GM21360 (cell line): ENCODE data around the gene GYS1.
"Not testable (repeated sequence)": the region's sequence is repeated elsewhere in the genome, so short reads cannot be mapped to it uniquely, and the experiment has no call there.

Experiments used
- ATAC-seq: cut with Tn5 transposase; IDR thresholded peaks from one replicate; pipeline ENCODE4 v1.9.1; 2021; ENCODE audit warnings: mild to moderate bottlenecking, moderate library complexity; ENCODE audit not compliant: unreplicated experiment

Gene GYS1

GRCh38 chr19:48947258-48947542, 45.9 kb downstream of the GYS1 start:
- ATAC-seq = no peak

GRCh38 chr19:48946463-48947257, 46.4 kb downstream of the GYS1 start:
- ATAC-seq = no peak

GRCh38 chr19:48945817-48946216, 47.3 kb downstream of the GYS1 start:
- no peak for ATAC-seq

GRCh38 chr19:48945415-48945814, 47.7 kb downstream of the GYS1 start:
- no peak for ATAC-seq

DNA sequence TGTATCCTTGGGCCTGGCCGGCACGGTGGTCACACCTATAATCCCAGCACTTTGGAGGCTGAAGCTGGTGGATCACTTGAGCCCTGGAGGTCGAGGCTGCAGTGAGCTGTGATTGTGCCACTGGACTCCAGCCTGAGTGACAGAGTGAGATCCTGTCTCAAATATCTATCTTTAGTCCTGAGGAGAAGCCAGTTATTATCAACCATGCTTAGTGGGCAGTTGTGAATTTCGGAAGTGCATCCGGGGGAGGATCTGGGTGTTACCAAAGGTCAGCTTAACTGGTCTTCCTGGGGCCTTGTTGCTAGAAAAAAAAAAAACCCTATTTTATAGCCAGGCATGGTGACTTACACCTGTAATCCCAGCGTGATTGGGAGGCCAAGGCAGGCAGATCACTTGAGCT, 50.0 kb downstream of the GYS1 start:
- no peak for ATAC-seq

- ATAC-seq = no peak
Observed at GRCh38 chr19:48940902-48941301, 52.2 kb downstream of the GYS1 start.

DNA sequence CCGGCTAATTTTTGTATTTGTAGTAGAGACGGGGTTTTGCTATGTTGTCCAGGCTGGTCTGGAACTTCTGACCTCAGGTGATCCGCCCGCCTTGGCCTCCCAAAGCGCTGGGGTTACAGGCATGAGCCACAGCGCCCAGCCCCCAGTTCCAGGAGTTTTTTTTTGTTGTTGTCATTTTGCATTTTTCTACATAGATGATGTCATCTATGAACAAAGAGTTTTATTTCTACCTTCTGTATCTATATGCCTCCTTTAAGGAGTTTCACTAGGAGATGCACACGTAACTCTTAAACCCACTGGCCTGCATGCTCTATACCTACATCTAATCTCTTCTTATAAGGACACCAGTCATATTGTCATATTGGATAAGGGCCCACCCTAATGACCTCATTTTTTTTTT, 54.9 kb downstream of the GYS1 start:
- ATAC-seq = no peak

DNA sequence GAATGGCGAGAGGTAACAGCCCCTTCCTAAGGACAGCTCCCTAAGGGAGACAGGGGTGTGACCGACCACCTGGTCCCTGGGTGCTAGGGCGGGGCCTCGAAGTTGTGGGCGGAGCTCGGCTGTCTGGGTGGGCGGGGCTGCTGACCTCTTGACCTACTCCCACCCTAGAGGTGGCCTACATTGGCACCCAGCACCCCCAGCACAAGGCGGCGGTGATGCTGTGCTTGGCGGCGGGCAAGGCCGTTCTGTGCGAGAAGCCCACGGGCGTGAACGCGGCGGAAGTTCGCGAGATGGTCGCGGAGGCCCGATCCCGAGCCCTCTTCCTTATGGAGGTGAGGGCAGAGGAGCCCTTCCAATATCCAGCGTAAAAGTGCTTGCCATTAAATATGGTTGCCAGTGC, 57.2 kb downstream of the GYS1 start:
- no peak for ATAC-seq

- no peak for ATAC-seq
Observed at GRCh38 chr19:48934837-48935236, 58.3 kb downstream of the GYS1 start.

DNA sequence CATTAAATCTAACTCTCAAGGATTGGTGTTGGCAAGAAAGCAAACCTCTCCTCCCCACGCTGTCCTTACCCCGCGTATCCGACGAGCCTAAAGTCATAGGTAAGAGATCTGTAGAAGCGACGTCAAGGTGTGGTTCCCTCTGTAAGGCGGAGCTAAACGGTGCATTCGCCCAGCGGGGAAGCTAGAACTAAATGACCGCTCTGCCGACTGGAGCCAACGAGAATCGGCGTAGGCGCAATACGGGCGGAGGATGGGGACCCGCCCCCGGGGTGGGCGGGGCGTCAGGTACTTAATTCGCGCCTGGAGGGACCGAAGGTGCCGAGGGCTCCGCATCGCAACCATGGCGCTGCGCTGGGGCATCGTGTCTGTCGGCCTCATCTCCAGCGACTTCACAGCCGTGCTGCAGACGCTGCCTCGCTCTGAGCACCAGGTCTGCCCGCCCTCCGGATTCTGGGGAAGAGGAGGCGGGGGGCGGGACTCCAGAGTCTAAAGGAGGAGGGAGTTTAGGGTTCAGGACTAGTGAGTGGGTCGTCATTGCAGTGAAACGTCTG, 59.7 kb downstream of the GYS1 start, which contains the start of gene DHDH:
Gene DHDH, plus strand, starts transcription at position 318 of the 551 bp plus-strand sequence. Its CDS starts 23 bp downstream, at position 341.
- ATAC-seq = no peak

GRCh38 chr19:48928164-48929025, 64.7 kb downstream of the GYS1 start:
- no peak for ATAC-seq

- not testable (repeated sequence) for ATAC-seq
Observed at GRCh38 chr19:48927692-48928091, 65.4 kb downstream of the GYS1 start.

- ATAC-seq = no peak
Observed at GRCh38 chr19:48926909-48927308, 66.2 kb downstream of the GYS1 start.

- ATAC-seq = not testable (repeated sequence)
Observed at GRCh38 chr19:48925890-48926289, 67.2 kb downstream of the GYS1 start.

GRCh38 chr19:48925240-48925843, 67.8 kb downstream of the GYS1 start:
- ATAC-seq = no peak

- ATAC-seq = no peak
Observed at GRCh38 chr19:48922548-48923490, 70.3 kb downstream of the GYS1 start.

GRCh38 chr19:48921721-48922500, 71.2 kb downstream of the GYS1 start:
- no peak for ATAC-seq

DNA sequence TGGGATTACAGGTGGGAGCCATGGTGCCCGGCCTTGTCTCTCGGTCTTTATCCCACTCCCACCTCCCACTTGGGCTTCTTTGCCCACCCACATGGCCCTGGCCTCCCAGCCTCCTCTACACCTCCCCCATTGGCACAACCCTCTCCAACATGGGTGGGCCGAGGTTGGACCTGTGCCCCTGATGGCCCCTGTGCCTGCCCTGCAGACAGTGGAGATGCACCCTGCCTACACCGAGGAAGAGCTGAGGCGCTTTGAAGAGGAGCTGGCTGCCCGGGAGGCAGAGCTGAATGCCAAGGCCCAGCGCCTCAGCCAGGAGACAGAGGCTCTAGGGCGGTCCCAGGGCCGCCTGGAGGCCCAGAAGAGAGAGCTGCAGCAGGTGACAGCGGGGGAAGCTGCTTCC, 72.2 kb downstream of the GYS1 start:
- ATAC-seq = no peak

GRCh38 chr19:48919271-48919670, 73.8 kb downstream of the GYS1 start:
- ATAC-seq = not testable (repeated sequence)
